Esophagus (tissue), 2 donors: ENCODE measurements around the gene RBM26. TPM values are rescaled to one million over a fixed set of nuclear protein-coding genes. Genes with fewer than 3 reads are reported as not detected.

Experiments
- H3K27ac ChIP-seq, 2 donors: one replicate each; pipeline ENCODE4 v1.5.1; 2013; ENCODE audit warnings: low read depth in 2 of 2, mild to moderate bottlenecking in 2 of 2, inconsistent platforms in 1 of 2, low read length in 1 of 2, moderate library complexity in 1 of 2
- H3K27me3 ChIP-seq, 2 donors: one replicate each; pipeline ENCODE4 v1.6.1; 2013; ENCODE audit warnings: low read length in 2 of 2, control low read depth in 1 of 2, mild to moderate bottlenecking in 1 of 2; ENCODE audit not compliant: insufficient read depth in 2 of 2, control insufficient read depth in 1 of 2
- H3K36me3 ChIP-seq, 2 donors: one replicate each; pipeline ENCODE4 v1.6.1; 2013; ENCODE audit warnings: low read length in 1 of 2; ENCODE audit not compliant: control insufficient read depth in 2 of 2, insufficient read depth in 2 of 2
- H3K4me1 ChIP-seq, 2 donors: one replicate each; pipeline ENCODE4 v1.6.1; 2013; ENCODE audit warnings: low read length in 1 of 2; ENCODE audit not compliant: control insufficient read depth in 2 of 2, insufficient read depth in 2 of 2
- H3K4me3 ChIP-seq, 2 donors: one replicate each; pipeline ENCODE4 v1.5.1; 2013; ENCODE audit warnings: low read length in 2 of 2, mild to moderate bottlenecking in 2 of 2, low read depth in 1 of 2, moderate library complexity in 1 of 2
- H3K9me3 ChIP-seq, 2 donors: one replicate each; pipeline ENCODE4 v1.6.1; 2013; ENCODE audit warnings: mild to moderate bottlenecking in 2 of 2, low read depth in 1 of 2, low read length in 1 of 2, moderate library complexity in 1 of 2; ENCODE audit not compliant: control insufficient read depth in 2 of 2, insufficient read depth in 1 of 2
- WGBS, 2 donors: extraction: QIAGEN DNeasy Blood & Tissue Kit; methylation state at CpG; one replicate each; pipeline ENCODE4 v1.1.7; 2013; 5-methylcytosine and 5-hydroxymethylcytosine counted together
- polyA plus RNA-seq, 2 donors: library from polyadenylated mRNA; stranded (reverse); fragments of 200-250 nt; gene quantifications; one replicate each; pipeline ENCODE4 v1.2.3, GENCODE V29; 2013
- donor health status: healthy with polysubstance abuse.
- donor health status: Bipolar disorder and iron deficiency.

The RBM26 gene
- polyA plus RNA-seq, 2 donors = 11.1 to 24.3 TPM

DNA sequence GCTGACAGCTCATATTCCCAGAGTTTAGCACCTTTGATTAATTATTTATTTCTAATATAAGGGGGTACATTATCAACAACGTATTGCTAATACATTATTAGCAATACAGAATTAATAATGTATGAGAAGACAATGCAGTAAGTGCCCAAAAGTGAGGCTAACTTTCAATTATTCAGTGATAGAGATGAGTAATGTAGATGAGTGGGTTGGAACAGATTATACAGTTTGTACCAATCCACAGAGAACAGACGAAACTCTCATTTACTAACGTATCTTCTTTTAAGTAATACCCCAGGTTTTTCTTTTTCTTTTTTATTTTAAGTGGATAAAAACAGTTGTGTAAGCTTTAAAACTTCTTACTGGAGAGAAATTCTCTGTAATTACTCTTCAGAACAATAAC lies 36.7 kb upstream of the RBM26 start:
- Histone ChIP-seq H3K27ac (no peak overlapping the region), H3K9me3 (no peaks in the 10 kb centered on the region), H3K36me3 (no peaks in the 10 kb centered on the region), H3K4me3 (no peak overlapping the region), H3K4me1 (no peaks in the 10 kb centered on the region), H3K27me3 (no peaks in the 10 kb centered on the region)
- 80 to 86% methylated on average over 3 of the region's 3 CpGs for WGBS, 2 donors

DNA sequence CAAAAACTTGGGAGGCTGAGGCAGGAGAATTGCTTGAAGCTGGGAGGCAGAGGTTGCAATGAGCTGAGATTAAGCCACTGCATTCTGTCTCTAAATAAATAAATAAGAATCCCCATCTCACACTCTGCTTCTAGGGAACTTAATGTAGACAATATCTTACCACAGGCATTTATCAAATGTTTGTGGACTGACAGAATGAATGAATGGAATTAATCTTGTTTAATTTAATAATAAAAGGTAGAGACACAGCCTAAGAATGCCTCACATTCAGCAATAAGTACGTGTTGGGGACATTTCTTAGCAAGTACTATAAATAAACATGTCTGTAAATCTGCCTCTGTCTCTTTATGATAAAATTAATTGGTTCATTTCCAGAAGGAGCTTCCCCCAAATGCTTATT lies 36.2 kb upstream of the RBM26 start:
- Histone ChIP-seq H3K4me1 (no peaks in the 10 kb centered on the region), H3K27me3 (no peaks in the 10 kb centered on the region), H3K9me3 (no peaks in the 10 kb centered on the region), H3K27ac (no peak overlapping the region), H3K4me3 (no peak overlapping the region), H3K36me3 (no peaks in the 10 kb centered on the region)
- 48 to 60% methylated on average over 1 of the region's 1 CpG for WGBS, 2 donors

DNA sequence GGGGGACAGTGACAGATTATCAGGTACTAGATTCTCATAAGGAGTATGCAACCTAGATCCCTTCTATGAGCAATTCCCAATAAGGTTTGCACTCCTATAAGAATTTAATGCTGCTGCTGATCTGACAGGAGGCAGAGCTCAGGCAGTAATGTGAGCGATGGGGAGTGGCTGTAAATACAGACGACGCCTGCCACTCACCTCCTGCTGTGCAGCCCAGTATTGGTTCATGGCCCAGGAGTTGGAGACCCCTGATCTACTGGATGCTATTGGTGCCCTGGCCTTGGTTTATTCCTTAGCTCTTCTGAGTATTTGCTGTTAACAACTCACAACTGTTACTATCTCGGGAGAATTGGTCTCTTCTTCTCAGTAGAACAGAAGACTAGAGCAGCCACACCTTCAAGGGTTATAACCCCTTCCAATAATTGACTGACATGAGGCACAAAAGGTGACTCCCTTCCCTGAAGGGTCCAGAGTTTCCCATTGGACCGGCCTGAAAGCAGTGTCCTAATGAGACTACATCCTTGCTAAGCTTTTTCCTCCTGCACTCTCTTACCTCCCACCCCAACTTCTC lies 35.0 kb upstream of the RBM26 start:
- Histone ChIP-seq H3K4me3 (no peak overlapping the region), H3K4me1 (no peaks in the 10 kb centered on the region), H3K27ac (peak overlapping the region; percentile 2 to 21), H3K27me3 (no peaks in the 10 kb centered on the region), H3K36me3 (no peaks in the 10 kb centered on the region), H3K9me3 (no peaks in the 10 kb centered on the region)
- 65 to 87% methylated on average over 5 of the region's 5 CpGs for WGBS, 2 donors

DNA sequence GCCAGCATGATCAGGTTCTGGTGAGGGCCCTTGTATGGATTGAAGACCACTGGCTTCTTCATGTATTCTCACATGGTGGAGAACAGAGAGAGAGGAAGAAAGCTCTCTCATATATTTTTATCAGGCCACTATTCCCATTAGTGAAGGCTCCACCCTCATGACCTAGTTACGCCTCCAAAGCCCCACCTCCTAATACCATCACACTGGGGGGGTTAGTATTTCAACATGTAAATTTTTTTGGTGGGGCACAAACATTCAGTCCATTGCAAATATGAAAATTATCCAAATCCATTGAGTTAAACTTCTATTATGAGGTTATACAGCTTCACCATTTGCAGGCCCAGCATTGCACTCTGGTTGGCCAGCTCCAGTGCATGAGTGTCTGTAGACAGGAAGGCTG lies 33.2 kb upstream of the RBM26 start:
- 92 to 100% methylated on average over 1 of the region's 1 CpG for WGBS, 2 donors
- H3K4me1 ChIP-seq = no peaks in the 10 kb centered on the region
- no peak overlapping the region for H3K4me3 ChIP-seq
- no peaks in the 10 kb centered on the region for H3K9me3 ChIP-seq
- no peaks in the 10 kb centered on the region for H3K27me3 ChIP-seq
- H3K36me3 ChIP-seq = no peaks in the 10 kb centered on the region
- no peak overlapping the region for H3K27ac ChIP-seq

DNA sequence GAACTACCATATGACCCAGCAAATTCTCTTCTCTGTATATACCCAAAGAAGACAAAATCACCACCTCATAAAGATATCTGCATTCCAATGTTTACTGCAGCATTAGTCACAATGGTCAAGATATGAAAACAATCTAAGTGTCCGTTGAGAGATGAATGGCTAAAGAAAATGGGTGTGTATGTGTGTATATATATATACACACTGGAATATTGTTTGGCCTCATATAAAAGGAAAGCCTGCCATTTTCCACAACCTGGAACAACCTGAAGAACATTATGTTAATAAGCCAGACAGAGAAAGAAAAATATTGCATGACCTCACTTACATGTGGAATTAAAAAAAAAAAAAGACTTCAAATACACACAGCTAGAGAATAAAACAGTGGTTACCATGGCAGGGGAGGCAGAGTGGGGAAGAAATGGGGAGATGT lies 29.5 kb upstream of the RBM26 start:
- Histone ChIP-seq H3K9me3 (peaks cover 4% of the 10 kb centered on the region in 2 donors), H3K27me3 (no peaks in the 10 kb centered on the region), H3K36me3 (no peaks in the 10 kb centered on the region), H3K4me3 (no peak overlapping the region), H3K4me1 (peaks cover 0 to 4% of the 10 kb centered on the region in 2 donors), H3K27ac (no peak overlapping the region)
- WGBS, 2 donors = 58 to 61% methylated on average over 1 of the region's 1 CpG

DNA sequence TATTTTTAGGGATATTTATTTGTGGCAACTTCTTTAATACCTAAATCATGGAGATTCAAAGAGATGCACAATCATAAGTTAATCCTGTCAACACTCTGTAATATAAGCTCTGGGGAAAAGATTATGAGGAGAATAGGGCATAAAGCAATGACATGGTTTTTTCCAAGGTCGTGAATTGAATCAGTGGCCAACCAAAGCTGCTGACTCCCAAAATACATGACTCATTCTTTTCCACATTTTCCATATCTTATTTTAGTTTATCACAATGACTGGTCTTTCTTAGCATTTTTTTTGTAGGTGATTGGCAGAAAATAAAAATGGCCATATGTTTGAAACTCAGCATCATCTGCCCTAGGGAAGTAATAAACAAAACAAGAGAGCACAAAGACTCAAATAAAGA lies 28.5 kb upstream of the RBM26 start:
- Histone ChIP-seq H3K4me3 (no peak overlapping the region), H3K27ac (no peak overlapping the region), H3K27me3 (no peaks in the 10 kb centered on the region), H3K36me3 (no peaks in the 10 kb centered on the region), H3K4me1 (peaks cover 0 to 4% of the 10 kb centered on the region in 2 donors), H3K9me3 (peaks cover 4% of the 10 kb centered on the region in 2 donors)
- 60 to 61% methylated on average over 1 of the region's 1 CpG for WGBS, 2 donors

DNA sequence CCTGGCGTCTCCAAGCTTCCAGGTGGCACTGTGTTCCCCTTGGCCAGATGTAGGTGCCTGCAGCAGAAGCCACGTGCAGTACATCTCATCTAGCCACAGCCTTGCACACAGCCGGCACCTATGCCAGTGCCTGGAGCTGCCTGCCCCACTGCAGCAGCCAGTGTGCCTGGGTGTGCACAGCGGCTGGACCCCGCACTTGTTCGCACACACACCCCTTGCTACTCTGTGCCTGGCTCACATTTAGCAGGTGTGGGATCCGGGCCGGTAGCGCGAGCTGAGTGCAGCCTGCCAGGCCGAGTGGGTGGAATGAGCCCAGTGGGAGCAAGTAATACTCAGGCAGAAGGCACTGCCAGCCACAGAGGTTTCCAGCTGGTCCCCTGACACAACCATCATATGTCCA lies 26.9 kb upstream of the RBM26 start:
- WGBS, 2 donors = 96 to 98% methylated on average over 11 of the region's 11 CpGs
- Histone ChIP-seq H3K9me3 (peaks cover 4% of the 10 kb centered on the region in 2 donors), H3K4me1 (peaks cover 0 to 4% of the 10 kb centered on the region in 2 donors), H3K27me3 (no peaks in the 10 kb centered on the region), H3K4me3 (no peak overlapping the region), H3K36me3 (no peaks in the 10 kb centered on the region), H3K27ac (no peak overlapping the region)

DNA sequence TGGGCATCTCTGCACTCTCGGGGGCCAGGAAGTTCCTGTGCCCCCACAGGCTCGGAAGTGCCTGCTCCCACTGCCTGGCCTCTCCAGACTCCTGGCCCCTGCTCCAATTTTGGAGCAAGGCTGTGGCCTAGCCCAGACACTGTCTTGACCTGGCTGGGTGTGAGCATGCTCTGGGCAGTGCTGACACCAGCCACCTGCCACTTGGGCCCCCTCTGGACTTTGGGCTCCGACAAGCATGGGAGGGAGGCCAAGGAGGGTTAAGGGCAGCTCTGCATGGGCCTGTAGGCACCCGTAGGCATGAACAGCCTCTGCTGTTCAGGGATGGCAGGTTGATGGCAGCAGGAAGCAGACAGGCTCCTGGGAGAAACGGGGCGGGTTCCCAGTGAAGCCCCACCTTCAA lies 26.0 kb upstream of the RBM26 start:
- WGBS, 2 donors = 95 to 96% methylated on average over 6 of the region's 6 CpGs
- H3K27me3 ChIP-seq = no peaks in the 10 kb centered on the region
- no peak overlapping the region for H3K4me3 ChIP-seq
- no peaks in the 10 kb centered on the region for H3K36me3 ChIP-seq
- no peak overlapping the region for H3K27ac ChIP-seq
- H3K9me3 ChIP-seq = peaks cover 4% of the 10 kb centered on the region in 2 donors
- peaks cover 0 to 4% of the 10 kb centered on the region in 2 donors for H3K4me1 ChIP-seq

DNA sequence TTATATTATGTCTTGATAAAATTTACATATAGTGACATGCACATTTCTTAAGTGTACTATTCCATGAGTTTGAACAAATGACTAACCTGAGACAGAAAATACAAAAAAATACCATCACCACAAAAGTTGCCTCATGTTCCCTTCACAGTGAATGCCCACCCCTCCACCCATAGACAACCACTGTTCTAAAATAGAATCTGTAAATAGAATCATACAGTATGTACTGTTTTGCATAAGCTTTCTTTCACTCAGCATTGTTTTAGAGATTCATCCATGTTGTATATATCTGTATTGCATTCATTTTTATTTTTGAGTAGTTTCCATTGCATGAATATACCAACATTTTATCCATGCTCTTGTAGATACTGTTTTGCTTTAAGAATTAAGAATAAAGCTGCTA lies 23.3 kb upstream of the RBM26 start:
- Histone ChIP-seq H3K27ac (no peak overlapping the region), H3K4me3 (no peak overlapping the region), H3K9me3 (peaks cover 4% of the 10 kb centered on the region in 2 donors), H3K4me1 (peaks cover 0 to 4% of the 10 kb centered on the region in 2 donors), H3K27me3 (no peaks in the 10 kb centered on the region), H3K36me3 (no peaks in the 10 kb centered on the region)

DNA sequence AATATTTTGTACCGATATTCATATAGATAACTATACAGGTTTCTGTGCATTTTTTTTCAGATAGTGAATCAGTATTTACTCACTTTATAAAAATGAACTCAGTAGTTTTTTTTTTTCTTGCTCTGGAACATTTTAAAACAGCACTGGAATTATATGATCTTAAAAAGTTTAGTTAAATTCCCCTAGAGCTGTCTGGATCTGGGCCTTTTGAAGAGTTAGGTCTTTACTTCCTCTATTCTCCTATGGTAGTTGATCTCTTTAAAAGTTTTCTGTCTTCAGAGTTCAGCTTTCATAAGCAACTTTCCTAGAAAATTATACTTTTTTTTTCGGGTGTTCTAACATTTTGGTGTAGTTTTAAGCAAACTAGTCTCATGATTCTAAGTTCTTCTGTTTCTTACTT lies 21.8 kb upstream of the RBM26 start:
- Histone ChIP-seq H3K9me3 (peaks cover under 1 to 4% of the 10 kb centered on the region in 2 donors), H3K27me3 (no peaks in the 10 kb centered on the region), H3K36me3 (no peaks in the 10 kb centered on the region), H3K4me1 (peaks cover 0 to 1% of the 10 kb centered on the region in 2 donors), H3K27ac (no peak overlapping the region), H3K4me3 (no peak overlapping the region)
- WGBS, 2 donors = 66 to 87% methylated on average over 2 of the region's 2 CpGs
